B cell (primary cell): ENCODE data around the gene FITM1.

ENCODE experiments used
- EZH2 ChIP-seq: IDR thresholded peaks from 2 replicates; pipeline ENCODE4 v1.6.1; 2012; ENCODE audit warnings: borderline replicate concordance, low read depth, mild to moderate bottlenecking, moderate library complexity, low read length; ENCODE audit not compliant: insufficient read depth, poor library complexity, severe bottlenecking
- TF ChIP-seq, protein P1 (sequence below): fragments of 200-600 bp; IDR thresholded peaks from one replicate; pipeline ENCODE4 v1.8.0; 2022; ENCODE audit warnings: antibody characterized with exemption, mild to moderate bottlenecking

DNA sequence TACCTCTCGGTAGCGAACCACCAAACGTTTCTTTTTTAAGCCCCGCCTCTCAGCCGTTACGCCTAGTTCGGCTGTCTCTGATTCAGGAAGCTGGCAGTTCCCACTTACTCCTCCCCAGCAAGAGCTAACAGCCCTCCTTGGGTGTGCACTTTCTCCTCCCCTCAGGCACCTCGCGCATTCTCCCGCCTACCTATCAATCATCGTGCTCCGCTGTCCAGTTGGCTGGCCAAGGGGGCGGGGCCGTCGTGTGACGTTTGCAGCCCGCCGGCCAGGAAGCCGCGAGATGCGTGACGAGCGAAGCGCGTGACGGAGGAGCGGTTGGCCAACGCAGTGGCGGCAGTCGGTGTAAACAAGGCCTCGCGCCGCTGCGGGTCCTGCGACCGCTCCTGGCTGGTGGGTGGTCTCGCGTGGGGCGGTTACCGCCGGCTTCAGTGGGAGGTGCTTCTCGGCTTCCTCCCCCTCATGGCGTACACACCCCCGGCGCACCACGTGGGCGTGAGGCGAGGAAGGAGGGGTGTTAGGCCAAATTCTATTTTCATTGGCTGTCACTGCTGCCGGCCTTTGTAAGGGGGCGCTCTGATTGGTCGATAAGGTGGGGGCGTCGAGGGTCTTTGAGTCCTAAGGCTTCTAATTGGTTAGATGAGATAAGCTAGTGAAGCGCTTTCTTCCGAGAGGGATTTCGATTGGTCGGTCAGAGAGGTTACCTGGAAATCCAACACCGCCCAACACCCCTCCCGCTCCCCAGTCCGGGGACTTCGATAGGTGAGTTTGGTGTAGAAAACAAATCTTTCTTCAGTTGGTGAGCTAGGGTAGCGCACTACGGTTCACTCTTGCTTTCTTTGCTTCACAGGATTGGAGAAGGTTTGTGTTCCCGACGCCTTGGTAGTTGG lies 15.7 kb upstream of the FITM1 start, which contains the start of the genes DCAF11 and NRL:
- TF ChIP-seq, protein P1, sequence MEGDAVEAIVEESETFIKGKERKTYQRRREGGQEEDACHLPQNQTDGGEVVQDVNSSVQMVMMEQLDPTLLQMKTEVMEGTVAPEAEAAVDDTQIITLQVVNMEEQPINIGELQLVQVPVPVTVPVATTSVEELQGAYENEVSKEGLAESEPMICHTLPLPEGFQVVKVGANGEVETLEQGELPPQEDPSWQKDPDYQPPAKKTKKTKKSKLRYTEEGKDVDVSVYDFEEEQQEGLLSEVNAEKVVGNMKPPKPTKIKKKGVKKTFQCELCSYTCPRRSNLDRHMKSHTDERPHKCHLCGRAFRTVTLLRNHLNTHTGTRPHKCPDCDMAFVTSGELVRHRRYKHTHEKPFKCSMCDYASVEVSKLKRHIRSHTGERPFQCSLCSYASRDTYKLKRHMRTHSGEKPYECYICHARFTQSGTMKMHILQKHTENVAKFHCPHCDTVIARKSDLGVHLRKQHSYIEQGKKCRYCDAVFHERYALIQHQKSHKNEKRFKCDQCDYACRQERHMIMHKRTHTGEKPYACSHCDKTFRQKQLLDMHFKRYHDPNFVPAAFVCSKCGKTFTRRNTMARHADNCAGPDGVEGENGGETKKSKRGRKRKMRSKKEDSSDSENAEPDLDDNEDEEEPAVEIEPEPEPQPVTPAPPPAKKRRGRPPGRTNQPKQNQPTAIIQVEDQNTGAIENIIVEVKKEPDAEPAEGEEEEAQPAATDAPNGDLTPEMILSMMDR: no peak
- TF ChIP-seq EZH2: no peak
